Sigmoid colon (tissue), 7 donors: Measurements from ENCODE around the gene TRIO. TPM values are rescaled to one million over a fixed set of nuclear protein-coding genes. Genes with fewer than 3 reads are reported as not detected.
A peak's percentile ranks its signal among the peaks of the same experiment; 100 is the strongest.
"Not testable (repeated sequence)": the region's sequence is repeated elsewhere in the genome, so short reads cannot be mapped to it uniquely, and the experiment has no call there.

Experiments
- DNase-seq: peaks from one replicate; pipeline ENCODE4 v3.0.0-alpha.2; 2019
- H3K27ac ChIP-seq, 4 donors: fragments of 200-600 bp; sonication (generic); one replicate each; pipeline ENCODE4 v1.5.1; 2016 to 2019; ENCODE audit warnings: mild to moderate bottlenecking in 1 of 4
- H3K27me3 ChIP-seq, 3 donors: fragments of 200-600 bp; sonication (generic); one replicate each; pipeline ENCODE4 v1.5.1; 2019; ENCODE audit warnings: mild to moderate bottlenecking in 1 of 3
- H3K36me3 ChIP-seq, 4 donors: fragments of 200-600 bp; sonication (generic); one replicate each; pipeline ENCODE4 v1.5.1; 2016 to 2019
- H3K4me1 ChIP-seq, 4 donors: fragments of 200-600 bp; sonication (generic); one replicate each; pipeline ENCODE4 v1.5.1; 2017 to 2019
- H3K4me3 ChIP-seq, 4 donors: fragments of 200-600 bp; sonication (generic); one replicate each; pipeline ENCODE4 v1.5.1; 2017 to 2019; ENCODE audit warnings: mild to moderate bottlenecking in 2 of 4, moderate library complexity in 1 of 4
- H3K9me3 ChIP-seq, 4 donors: fragments of 200-600 bp in 3 of 4; sonication (generic) in 3 of 4; one replicate each; pipeline versions ENCODE4 v1.5.1 to v1.6.1; 2013 to 2019
- EP300 ChIP-seq, 4 donors: sonication (generic); formaldehyde crosslinking; IDR thresholded peaks; one replicate each; pipeline ENCODE4 v1.6.1; 2017; ENCODE audit warnings: antibody characterized with exemption in 4 of 4
- POLR2A ChIP-seq, 2 donors: fragments of 450-650 bp; IDR thresholded peaks; one replicate each; pipeline ENCODE4 v1.6.1; 2016; ENCODE audit warnings: antibody characterized with exemption in 2 of 2, mild to moderate bottlenecking in 2 of 2, moderate library complexity in 2 of 2
- POLR2AphosphoS5 ChIP-seq, 4 donors: sonication (generic); formaldehyde crosslinking; IDR thresholded peaks; one replicate each; pipeline ENCODE4 v1.6.1; 2017; ENCODE audit warnings: antibody characterized with exemption in 4 of 4
- WGBS, 2 donors: extraction: QIAGEN DNeasy Blood & Tissue Kit; methylation state at CpG; one replicate each; pipeline ENCODE4 v1.1.7; 2013; 5-methylcytosine and 5-hydroxymethylcytosine counted together
- intact Hi-C: fragments of 100-400 bp; cut with DNase I; formaldehyde crosslinking; loops from one replicate; pipeline ENCODE4 v1.15.1; 2023
- polyA plus RNA-seq, 3 donors: library from polyadenylated mRNA; stranded (reverse); fragments of 200-250 nt; gene quantifications; one replicate each; pipeline ENCODE4 v1.2.3, GENCODE V29; 2013
- total RNA-seq, 4 donors: library from RNA; depleted of rRNA; stranded (reverse); fragments of >200 nt; gene quantifications; one replicate each; pipeline ENCODE4 v1.1.0, GENCODE V29; 2016
- TF ChIP-seq, protein P1 (sequence below), 4 experiments: fragments of 450-650 bp in 3 of 4; fragments of 200-600 bp in 1 of 4; IDR thresholded peaks; one replicate each; pipeline ENCODE4 v1.5.1; 2016 to 2019; ENCODE audit warnings: antibody characterized with exemption in 4 of 4, mild to moderate bottlenecking in 3 of 4, moderate library complexity in 2 of 4
- donor health status: healthy with polysubstance abuse.
- donor health status: Bipolar disorder and iron deficiency.
- donor health status: healthy.

The TRIO gene
- total and polyA plus RNA-seq, 7 donors: 34.8 to 300 (median 119) TPM

DNA sequence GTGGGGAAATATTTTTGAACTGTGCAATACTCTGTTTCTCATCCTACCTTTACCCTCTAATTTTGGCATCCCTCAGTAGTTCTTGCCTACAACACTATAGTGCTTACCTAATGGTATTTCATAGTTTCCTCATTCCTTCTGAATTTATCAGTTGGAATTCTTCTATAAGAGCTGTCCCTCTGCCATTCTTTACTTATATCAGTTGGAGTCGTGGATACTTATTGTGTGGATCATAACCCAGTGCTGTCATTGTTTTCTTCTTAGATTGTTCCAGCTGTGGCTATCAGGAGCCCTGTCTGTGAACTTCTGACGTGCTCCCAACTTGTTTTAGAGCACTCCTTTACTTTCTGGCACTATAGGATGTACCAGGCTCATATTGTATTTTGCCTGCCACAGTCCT is 292.3 kb downstream of the TRIO start:
- no peaks in the 10 kb centered on the region for H3K27me3 ChIP-seq
- no peak overlapping the region for H3K27ac ChIP-seq
- H3K4me1 ChIP-seq: peaks cover 0 to 33% (median 32%) of the 10 kb centered on the region in 4 donors
- no peak overlapping the region for H3K4me3 ChIP-seq
- no peaks in the 10 kb centered on the region for H3K9me3 ChIP-seq
- no peak for DNase-seq
- WGBS, 2 donors: 74 to 89% methylated on average over 2 of the region's 2 CpGs
- peaks cover 0 to 6% (median 2%) of the 10 kb centered on the region in 4 donors for H3K36me3 ChIP-seq
- intact Hi-C loops: loop anchor here (5.0 kb wide), 1 partner anchor 147 kb away; the partner anchor contains the start of gene OTULINL
- TF ChIP-seq, protein P1, sequence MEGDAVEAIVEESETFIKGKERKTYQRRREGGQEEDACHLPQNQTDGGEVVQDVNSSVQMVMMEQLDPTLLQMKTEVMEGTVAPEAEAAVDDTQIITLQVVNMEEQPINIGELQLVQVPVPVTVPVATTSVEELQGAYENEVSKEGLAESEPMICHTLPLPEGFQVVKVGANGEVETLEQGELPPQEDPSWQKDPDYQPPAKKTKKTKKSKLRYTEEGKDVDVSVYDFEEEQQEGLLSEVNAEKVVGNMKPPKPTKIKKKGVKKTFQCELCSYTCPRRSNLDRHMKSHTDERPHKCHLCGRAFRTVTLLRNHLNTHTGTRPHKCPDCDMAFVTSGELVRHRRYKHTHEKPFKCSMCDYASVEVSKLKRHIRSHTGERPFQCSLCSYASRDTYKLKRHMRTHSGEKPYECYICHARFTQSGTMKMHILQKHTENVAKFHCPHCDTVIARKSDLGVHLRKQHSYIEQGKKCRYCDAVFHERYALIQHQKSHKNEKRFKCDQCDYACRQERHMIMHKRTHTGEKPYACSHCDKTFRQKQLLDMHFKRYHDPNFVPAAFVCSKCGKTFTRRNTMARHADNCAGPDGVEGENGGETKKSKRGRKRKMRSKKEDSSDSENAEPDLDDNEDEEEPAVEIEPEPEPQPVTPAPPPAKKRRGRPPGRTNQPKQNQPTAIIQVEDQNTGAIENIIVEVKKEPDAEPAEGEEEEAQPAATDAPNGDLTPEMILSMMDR (IDR thresholded peaks at IDR 0.05): no peak
- TF ChIP-seq POLR2AphosphoS5 (IDR thresholded peaks at IDR 0.05) (no peak), POLR2A (IDR thresholded peaks at IDR 0.05) (no peak), EP300 (IDR thresholded peaks at IDR 0.05) (no peak)

DNA sequence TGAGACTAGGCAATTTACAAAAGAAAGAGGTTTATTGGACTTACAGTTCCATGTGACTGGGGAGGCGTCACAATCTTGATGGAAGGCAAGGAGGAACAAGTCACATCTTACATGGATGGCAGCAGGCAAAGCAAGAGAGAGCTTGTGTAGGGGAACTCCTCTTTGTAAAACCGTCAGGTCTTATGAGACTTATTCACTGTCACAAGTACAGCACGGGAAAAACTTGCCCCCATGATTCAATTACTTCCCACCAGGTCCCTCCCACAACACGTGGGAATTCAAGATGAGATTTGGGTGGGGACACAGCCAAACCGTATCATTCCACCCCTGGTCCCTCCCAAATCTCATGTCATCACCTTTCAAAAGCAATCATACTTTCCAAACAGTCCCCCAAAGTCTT is 293.0 kb downstream of the TRIO start:
- peaks cover 0 to 32% (median 30%) of the 10 kb centered on the region in 4 donors for H3K4me1 ChIP-seq
- H3K27ac ChIP-seq, H3K27me3 ChIP-seq, H3K4me3 ChIP-seq, H3K36me3 ChIP-seq, H3K9me3 ChIP-seq: not testable (repeated sequence)
- WGBS, 2 donors: 87 to 91% methylated on average over 5 of the region's 5 CpGs
- intact Hi-C loops: loop anchor here (5.0 kb wide), 1 partner anchor 146 kb away; the partner anchor contains the start of gene OTULINL
- peak; percentile 15 for DNase-seq

DNA sequence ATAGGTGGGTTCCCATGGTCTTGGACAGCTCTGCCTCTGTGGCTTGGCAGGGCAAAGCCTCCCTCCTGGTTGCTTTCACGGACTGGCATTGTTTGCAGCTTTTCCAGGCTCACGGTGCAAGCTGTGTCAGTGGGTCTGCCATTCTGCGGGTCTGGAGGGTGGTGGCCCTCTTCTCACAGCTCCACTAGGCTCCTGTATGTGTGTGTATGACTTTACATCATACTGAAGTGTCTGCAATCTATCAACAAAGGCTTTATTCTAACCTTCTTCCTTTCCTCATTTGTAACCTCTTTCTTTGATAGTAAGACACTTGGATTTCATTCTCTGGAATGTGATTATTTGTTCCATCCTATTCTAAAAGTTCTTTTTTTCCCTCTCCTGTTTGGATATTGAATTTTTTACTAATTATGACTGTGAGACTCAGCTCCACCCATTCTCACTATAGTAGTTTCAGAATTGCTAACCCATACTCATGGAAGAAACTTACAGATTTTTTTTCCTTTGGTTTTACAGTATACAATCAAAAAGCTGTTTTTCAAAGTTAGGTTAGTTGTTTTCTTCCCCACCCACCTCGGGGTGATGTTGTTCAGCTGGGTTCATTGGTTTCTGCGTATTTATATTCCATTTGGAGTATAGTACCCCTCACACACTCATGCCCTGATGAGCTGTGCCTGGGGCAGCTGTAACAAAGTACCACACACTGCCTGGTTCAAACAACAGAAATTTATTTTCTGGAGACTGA is 293.8 kb downstream of the TRIO start:
- peaks cover 0 to 35% (median 33%) of the 10 kb centered on the region in 4 donors for H3K4me1 ChIP-seq
- 83 to 88% methylated on average over 5 of the region's 5 CpGs for WGBS, 2 donors

DNA sequence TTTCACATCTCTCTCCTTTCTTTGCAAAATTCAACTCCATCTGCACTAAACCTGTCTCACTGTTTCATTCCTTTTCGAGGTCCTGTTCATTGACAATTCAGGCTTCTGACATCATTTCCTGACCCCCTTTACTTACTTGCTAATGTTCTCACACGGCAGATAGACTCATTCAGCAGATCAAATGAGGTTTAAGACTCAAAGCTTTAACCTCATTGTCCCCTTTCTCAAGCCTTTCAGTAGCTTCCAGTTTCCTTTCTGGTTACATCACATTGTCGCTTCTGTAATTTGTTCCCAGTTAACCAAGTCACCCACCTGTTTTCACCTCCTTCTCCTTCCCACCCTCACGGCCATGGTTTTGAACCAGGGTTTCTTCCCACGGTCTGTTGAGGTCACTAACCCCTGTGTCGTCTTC is 295.1 kb downstream of the TRIO start:
- Histone ChIP-seq H3K36me3 (peaks cover 0 to 6% (median 2%) of the 10 kb centered on the region in 4 donors), H3K27ac (peak overlapping the region in 2 of 4 donors; percentile 85 to 90), H3K4me1 (peaks cover 0 to 44% (median 36%) of the 10 kb centered on the region in 4 donors), H3K4me3 (no peak overlapping the region), H3K27me3 (no peaks in the 10 kb centered on the region), H3K9me3 (no peaks in the 10 kb centered on the region)
- TF ChIP-seq EP300 (IDR thresholded peaks at IDR 0.05): no peak
- no peak for TF ChIP-seq POLR2A (IDR thresholded peaks at IDR 0.05)
- no peak for TF ChIP-seq POLR2AphosphoS5 (IDR thresholded peaks at IDR 0.05)
- TF ChIP-seq, protein P1 (IDR thresholded peaks at IDR 0.05): no peak
- WGBS, 2 donors: 77 to 86% methylated on average over 6 of the region's 6 CpGs
- intact Hi-C loops: loop anchor here (5.0 kb wide), 1 partner anchor 144 kb away; the partner anchor contains the start of gene OTULINL
- DNase-seq: no peak

More for the DNA sequence above, 293.8 kb downstream of the TRIO start:
- DNase-seq: no peak
- no peak for TF ChIP-seq POLR2AphosphoS5 (IDR thresholded peaks at IDR 0.05)
- TF ChIP-seq, protein P1 (IDR thresholded peaks at IDR 0.05): no peak
- TF ChIP-seq EP300 (IDR thresholded peaks at IDR 0.05): no peak
- TF ChIP-seq POLR2A (IDR thresholded peaks at IDR 0.05): no peak
- Histone ChIP-seq H3K4me3 (no peak overlapping the region), H3K27ac (no peak overlapping the region), H3K27me3 (no peaks in the 10 kb centered on the region), H3K9me3 (no peaks in the 10 kb centered on the region), H3K36me3 (peaks cover 0 to 6% (median 2%) of the 10 kb centered on the region in 4 donors)
- intact Hi-C loops: loop anchor here (5.0 kb wide), 1 partner anchor 145 kb away; the partner anchor contains the start of gene OTULINL

DNA sequence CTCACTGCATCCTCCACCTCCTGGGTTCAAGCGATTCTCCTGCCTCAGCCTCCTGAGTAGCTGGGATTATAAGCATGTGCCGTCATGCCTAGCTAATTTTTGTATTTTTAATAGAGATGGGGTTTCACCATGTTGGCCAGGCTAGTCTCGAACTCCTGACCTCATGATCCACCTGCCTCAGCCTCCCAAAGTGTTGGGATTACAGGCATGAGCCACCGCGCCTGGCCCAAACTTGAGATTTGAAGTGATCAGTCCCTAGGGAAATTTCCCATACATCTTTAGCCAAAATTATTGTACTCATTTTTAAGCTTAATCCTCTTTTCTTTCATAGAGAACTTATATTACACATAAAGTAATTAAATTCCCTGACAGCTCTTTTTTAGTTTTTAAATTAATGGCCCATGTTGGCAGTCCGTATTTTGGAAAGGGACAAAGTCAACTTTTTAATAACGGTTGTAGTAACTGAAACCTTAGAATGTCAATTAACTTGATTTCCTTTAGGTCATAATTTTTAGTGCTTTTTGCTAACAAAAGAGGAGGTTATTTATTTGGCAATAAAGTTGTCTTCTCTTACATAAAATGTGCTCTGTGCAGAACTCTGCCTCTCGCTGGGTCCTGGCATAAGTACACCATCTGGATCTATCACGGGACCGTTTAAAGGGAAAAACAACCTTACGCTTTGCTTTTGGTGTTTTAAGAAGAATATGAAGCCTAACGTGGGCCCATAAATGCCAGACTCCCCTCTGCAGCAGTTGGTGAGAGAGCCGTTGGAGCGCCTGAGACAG is 296.1 kb downstream of the TRIO start:
- Histone ChIP-seq H3K4me1 (peaks cover 0 to 55% (median 45%) of the 10 kb centered on the region in 4 donors), H3K36me3 (peaks cover 0 to 4% (median 2%) of the 10 kb centered on the region in 4 donors), H3K4me3 (no peak overlapping the region), H3K27ac (peak overlapping the region; percentile 77 to 90 (median 82)), H3K27me3 (no peaks in the 10 kb centered on the region), H3K9me3 (no peaks in the 10 kb centered on the region)
- 75 to 83% methylated on average over 14 of the region's 14 CpGs for WGBS, 2 donors
- DNase-seq: no peak
- intact Hi-C loops: loop anchor here (5.0 kb wide), 1 partner anchor 143 kb away; the partner anchor contains the start of gene OTULINL
- TF ChIP-seq EP300 (IDR thresholded peaks at IDR 0.05): no peak
- TF ChIP-seq POLR2AphosphoS5 (IDR thresholded peaks at IDR 0.05): peak in 1 of 4 donors; percentile 17
- TF ChIP-seq POLR2A (IDR thresholded peaks at IDR 0.05): no peak
